ENCODE results near the gene LRRK1.

- no peak for TF ChIP-seq CTCF (IDR thresholded peaks at IDR 0.05)
- no peak for TF ChIP-seq POLR2A (IDR thresholded peaks at IDR 0.05)
- TF ChIP-seq POLR2AphosphoS5 (IDR thresholded peaks at IDR 0.05): no peak
- no peak for TF ChIP-seq EP300 (IDR thresholded peaks at IDR 0.05)
Measured at GRCh38 chr15:101023501-101024072, 104.4 kb downstream of the LRRK1 start.

All from sigmoid colon (tissue), 4 donors.